ENCODE results near the gene RBBP4.

RBBP4 gene

GRCh38 chr1:32719681-32720275 lies 68.8 kb downstream of the RBBP4 start:
- Histone ChIP-seq H3K4me2 (ENCODE audit: insufficient read depth, low read length, poor library complexity, severe bottlenecking) (no peak overlapping the region), H2BK12ac (ENCODE audit: low read length) (no peak overlapping the region), H4K91ac (ENCODE audit: low read depth, low read length, poor library complexity) (no peak overlapping the region), H3K23ac (ENCODE audit: low read depth, low read length, poor library complexity) (no peak overlapping the region), H3K14ac (ENCODE audit: low read length) (no peak overlapping the region), H3K27ac (replicated peaks; ENCODE audit: low read length) (no peak overlapping the region), H3K79me1 (ENCODE audit: low read depth, low read length) (no peaks in the 10 kb centered on the region), H2AFZ (ENCODE audit: low read length) (no peak overlapping the region), H2BK120ac (ENCODE audit: low read depth, low read length) (no peak overlapping the region), H3K4me3 (ENCODE audit: low read length in 2 of 2) (no peak overlapping the region), H3K9me3 (replicated peaks in 1 of 2; ENCODE audit: control insufficient read depth in 2 of 2, insufficient read depth in 1 of 2, low read depth in 1 of 2, low read length in 2 of 2) (no peaks in the 10 kb centered on the region), H3K36me3 (replicated peaks in 1 of 2; ENCODE audit: control insufficient read depth in 2 of 2, insufficient read depth in 2 of 2, low read length in 2 of 2) (no peaks in the 10 kb centered on the region), H3K27me3 (ENCODE audit: control insufficient read depth in 3 of 3, insufficient read depth in 3 of 3, low read depth in 1 of 3, low read length in 3 of 3) (peaks cover 0 to 17% (median 0%) of the 10 kb centered on the region in 3 experiments), H2BK5ac (ENCODE audit: low read length) (no peak overlapping the region), H2AK5ac (ENCODE audit: low read depth, low read length) (no peak overlapping the region), H3K4me1 (ENCODE audit: control insufficient read depth in 2 of 2, insufficient read depth in 1 of 2, low read depth in 1 of 2, low read length in 2 of 2) (peaks cover 11 to 14% of the 10 kb centered on the region in 2 donors), H3K4ac (ENCODE audit: low read length) (no peak overlapping the region), H3K18ac (ENCODE audit: low read length) (peak overlapping the region; percentile 50), H2BK15ac (ENCODE audit: low read length) (peak overlapping the region; percentile 28), H3K9ac (ENCODE audit: low read depth, low read length, poor library complexity) (no peak overlapping the region), H4K8ac (ENCODE audit: low read depth, low read length) (no peak overlapping the region)
- no CpG with 5 or more reads among the region's 4 CpGs for WGBS, 2 donors (ENCODE audit: extremely low coverage in 2 of 2, insufficient read length in 2 of 2, insufficient replicate concordance in 1 of 2)
- no peak for DNase-seq (ENCODE audit: low spot score)

GRCh38 chr1:32724678-32725614 lies 73.9 kb downstream of the RBBP4 start:
- DNase-seq (ENCODE audit: low spot score): no peak

GRCh38 chr1:32725615-32725982 lies 74.6 kb downstream of the RBBP4 start:
- Histone ChIP-seq H3K79me1 (ENCODE audit: low read depth, low read length) (no peaks in the 10 kb centered on the region), H3K23ac (ENCODE audit: low read depth, low read length, poor library complexity) (no peak overlapping the region), H3K18ac (ENCODE audit: low read length) (peak overlapping the region; percentile 64), H3K4me1 (ENCODE audit: control insufficient read depth in 2 of 2, insufficient read depth in 1 of 2, low read depth in 1 of 2, low read length in 2 of 2) (peaks cover 12 to 13% of the 10 kb centered on the region in 2 donors), H3K14ac (ENCODE audit: low read length) (no peak overlapping the region), H3K4me2 (ENCODE audit: insufficient read depth, low read length, poor library complexity, severe bottlenecking) (no peak overlapping the region), H2BK12ac (ENCODE audit: low read length) (no peak overlapping the region), H3K27ac (replicated peaks; ENCODE audit: low read length) (no peak overlapping the region), H3K4ac (ENCODE audit: low read length) (no peak overlapping the region), H3K4me3 (ENCODE audit: low read length in 2 of 2) (no peak overlapping the region), H4K91ac (ENCODE audit: low read depth, low read length, poor library complexity) (no peak overlapping the region), H3K9ac (ENCODE audit: low read depth, low read length, poor library complexity) (no peak overlapping the region), H4K8ac (ENCODE audit: low read depth, low read length) (no peak overlapping the region), H2BK120ac (ENCODE audit: low read depth, low read length) (no peak overlapping the region), H2BK15ac (ENCODE audit: low read length) (no peak overlapping the region), H2AK5ac (ENCODE audit: low read depth, low read length) (peak overlapping the region; percentile 12), H2BK5ac (ENCODE audit: low read length) (no peak overlapping the region), H2AFZ (ENCODE audit: low read length) (peak overlapping the region; percentile 53), H3K36me3 (replicated peaks in 1 of 2; ENCODE audit: control insufficient read depth in 2 of 2, insufficient read depth in 2 of 2, low read length in 2 of 2) (no peaks in the 10 kb centered on the region), H3K27me3 (ENCODE audit: control insufficient read depth in 3 of 3, insufficient read depth in 3 of 3, low read depth in 1 of 3, low read length in 3 of 3) (peaks cover 0 to 8% (median 0%) of the 10 kb centered on the region in 3 experiments), H3K9me3 (replicated peaks in 1 of 2; ENCODE audit: control insufficient read depth in 2 of 2, insufficient read depth in 1 of 2, low read depth in 1 of 2, low read length in 2 of 2) (no peaks in the 10 kb centered on the region)
- DNase-seq (ENCODE audit: low spot score): no peak
- WGBS, 2 donors (ENCODE audit: extremely low coverage in 2 of 2, insufficient read length in 2 of 2, insufficient replicate concordance in 1 of 2): no CpG with 5 or more reads among the region's 3 CpGs

More at GRCh38 chr1:32724678-32725614, 73.9 kb downstream of the RBBP4 start:
- Histone ChIP-seq H3K36me3 (replicated peaks in 1 of 2; ENCODE audit: control insufficient read depth in 2 of 2, insufficient read depth in 2 of 2, low read length in 2 of 2) (no peaks in the 10 kb centered on the region), H3K27ac (replicated peaks; ENCODE audit: low read length) (no peak overlapping the region), H2BK12ac (ENCODE audit: low read length) (peak overlapping the region; percentile 66), H3K14ac (ENCODE audit: low read length) (peak overlapping the region; percentile 1), H3K9me3 (replicated peaks in 1 of 2; ENCODE audit: control insufficient read depth in 2 of 2, insufficient read depth in 1 of 2, low read depth in 1 of 2, low read length in 2 of 2) (no peaks in the 10 kb centered on the region), H2AFZ (ENCODE audit: low read length) (peak overlapping the region; percentile 53), H2BK5ac (ENCODE audit: low read length) (no peak overlapping the region), H3K4me2 (ENCODE audit: insufficient read depth, low read length, poor library complexity, severe bottlenecking) (no peak overlapping the region), H4K91ac (ENCODE audit: low read depth, low read length, poor library complexity) (no peak overlapping the region), H4K8ac (ENCODE audit: low read depth, low read length) (no peak overlapping the region), H3K4me1 (ENCODE audit: control insufficient read depth in 2 of 2, insufficient read depth in 1 of 2, low read depth in 1 of 2, low read length in 2 of 2) (peaks cover 12 to 13% of the 10 kb centered on the region in 2 donors), H3K27me3 (ENCODE audit: control insufficient read depth in 3 of 3, insufficient read depth in 3 of 3, low read depth in 1 of 3, low read length in 3 of 3) (peaks cover 0 to 10% (median 0%) of the 10 kb centered on the region in 3 experiments), H2BK15ac (ENCODE audit: low read length) (peak overlapping the region; percentile 46), H3K9ac (ENCODE audit: low read depth, low read length, poor library complexity) (peak overlapping the region; percentile 78), H3K23ac (ENCODE audit: low read depth, low read length, poor library complexity) (peak overlapping the region; percentile 76), H3K4me3 (ENCODE audit: low read length in 2 of 2) (no peak overlapping the region), H2AK5ac (ENCODE audit: low read depth, low read length) (peak overlapping the region; percentile 23), H3K79me1 (ENCODE audit: low read depth, low read length) (no peaks in the 10 kb centered on the region), H2BK120ac (ENCODE audit: low read depth, low read length) (no peak overlapping the region), H3K18ac (ENCODE audit: low read length) (peak overlapping the region; percentile 86), H3K4ac (ENCODE audit: low read length) (no peak overlapping the region)
- no CpG with 5 or more reads among the region's 14 CpGs for WGBS, 2 donors (ENCODE audit: extremely low coverage in 2 of 2, insufficient read length in 2 of 2, insufficient replicate concordance in 1 of 2)

- Histone ChIP-seq H4K8ac (ENCODE audit: low read depth, low read length) (no peak overlapping the region), H3K23ac (ENCODE audit: low read depth, low read length, poor library complexity) (no peak overlapping the region), H3K36me3 (replicated peaks in 1 of 2; ENCODE audit: control insufficient read depth in 2 of 2, insufficient read depth in 2 of 2, low read length in 2 of 2) (no peaks in the 10 kb centered on the region), H3K9ac (ENCODE audit: low read depth, low read length, poor library complexity) (no peak overlapping the region), H2BK15ac (ENCODE audit: low read length) (no peak overlapping the region), H3K79me1 (ENCODE audit: low read depth, low read length) (no peaks in the 10 kb centered on the region), H3K4ac (ENCODE audit: low read length) (no peak overlapping the region), H2BK12ac (ENCODE audit: low read length) (no peak overlapping the region), H3K4me3 (ENCODE audit: low read length in 2 of 2) (no peak overlapping the region), H3K27me3 (ENCODE audit: control insufficient read depth in 3 of 3, insufficient read depth in 3 of 3, low read depth in 1 of 3, low read length in 3 of 3) (peaks cover 0 to 6% (median 0%) of the 10 kb centered on the region in 3 experiments), H2AFZ (ENCODE audit: low read length) (no peak overlapping the region), H4K91ac (ENCODE audit: low read depth, low read length, poor library complexity) (no peak overlapping the region), H3K4me2 (ENCODE audit: insufficient read depth, low read length, poor library complexity, severe bottlenecking) (no peak overlapping the region), H2BK5ac (ENCODE audit: low read length) (no peak overlapping the region), H3K27ac (replicated peaks; ENCODE audit: low read length) (no peak overlapping the region), H3K4me1 (ENCODE audit: control insufficient read depth in 2 of 2, insufficient read depth in 1 of 2, low read depth in 1 of 2, low read length in 2 of 2) (peaks cover 13 to 15% of the 10 kb centered on the region in 2 donors), H3K18ac (ENCODE audit: low read length) (no peak overlapping the region), H2BK120ac (ENCODE audit: low read depth, low read length) (no peak overlapping the region), H2AK5ac (ENCODE audit: low read depth, low read length) (no peak overlapping the region), H3K9me3 (replicated peaks in 1 of 2; ENCODE audit: control insufficient read depth in 2 of 2, insufficient read depth in 1 of 2, low read depth in 1 of 2, low read length in 2 of 2) (no peaks in the 10 kb centered on the region), H3K14ac (ENCODE audit: low read length) (no peak overlapping the region)
- WGBS, 2 donors (ENCODE audit: extremely low coverage in 2 of 2, insufficient read length in 2 of 2, insufficient replicate concordance in 1 of 2): no CpG with 5 or more reads among the region's 1 CpG
- DNase-seq (ENCODE audit: low spot score): no peak
Measured at GRCh38 chr1:32727876-32728275, 76.9 kb downstream of the RBBP4 start.
